Lung (tissue), 12 donors: ENCODE results near the gene UBQLN4. TPM values are rescaled to one million over a fixed set of nuclear protein-coding genes. Genes with fewer than 3 reads are reported as not detected.

Experiments used
- ATAC-seq: fragments of 200-7000 bp; cut with Tn5 transposase; one replicate; pipeline ENCODE4 v1.9.1; 2020; ENCODE audit warnings: moderate number of reproducible peaks; ENCODE audit not compliant: insufficient read depth, low FRiP score
- DNase-seq, 3 donors: peaks; one replicate each; pipeline ENCODE4 v3.0.0-alpha.2; 2013 to 2017
- H3K27ac ChIP-seq, 2 donors: one replicate each; pipeline ENCODE4 v1.5.1; 2013; ENCODE audit warnings: mild to moderate bottlenecking in 2 of 2, moderate library complexity in 2 of 2, control low read depth in 1 of 2, inconsistent platforms in 1 of 2, low read depth in 1 of 2, low read length in 1 of 2
- H3K27me3 ChIP-seq, 3 donors: one replicate each; pipeline ENCODE4 v1.5.1; 2013; ENCODE audit warnings: low read length in 2 of 3; ENCODE audit not compliant: control insufficient read depth in 3 of 3, insufficient read depth in 3 of 3
- H3K36me3 ChIP-seq, 4 donors: one replicate each; pipeline ENCODE4 v1.5.1; 2013; ENCODE audit warnings: low read length in 4 of 4, mild to moderate bottlenecking in 1 of 4, moderate library complexity in 1 of 4; ENCODE audit not compliant: control insufficient read depth in 4 of 4, insufficient read depth in 4 of 4
- H3K4me1 ChIP-seq, 5 donors: one replicate each; pipeline ENCODE4 v1.5.1; 2013; ENCODE audit warnings: low read length in 5 of 5, mild to moderate bottlenecking in 2 of 5, moderate library complexity in 1 of 5; ENCODE audit not compliant: control insufficient read depth in 5 of 5, insufficient read depth in 5 of 5
- H3K4me3 ChIP-seq: one replicate; pipeline ENCODE4 v1.5.1; 2013; ENCODE audit warnings: mild to moderate bottlenecking, control low read depth, moderate library complexity
- H3K9ac ChIP-seq, 2 donors: one replicate each; pipeline ENCODE4 v1.5.1; 2013; ENCODE audit warnings: low read length in 2 of 2, control low read depth in 1 of 2; ENCODE audit not compliant: insufficient read depth in 1 of 2
- H3K9me3 ChIP-seq, 4 donors: one replicate each; pipeline ENCODE4 v1.5.1; 2013; ENCODE audit warnings: low read length in 3 of 4, mild to moderate bottlenecking in 1 of 4, moderate library complexity in 1 of 4; ENCODE audit not compliant: control insufficient read depth in 4 of 4, insufficient read depth in 3 of 4
- CTCF ChIP-seq: IDR thresholded peaks from 2 replicates; pipeline ENCODE4 v1.5.1; 2012; ENCODE audit warnings: mild to moderate bottlenecking; ENCODE audit errors: control extremely low read depth, extremely low read depth
- WGBS, 2 donors: extraction: QIAGEN DNeasy Blood & Tissue Kit; methylation state at CpG; one replicate each; pipeline ENCODE4 v1.1.7; 2013; 5-methylcytosine and 5-hydroxymethylcytosine counted together
- polyA plus RNA-seq, 2 donors: library from polyadenylated mRNA; stranded (reverse); fragments of 200-250 nt; gene quantifications; one replicate each; pipeline ENCODE4 v1.2.1, GENCODE V29; 2013
- total RNA-seq, 2 donors: library from RNA; depleted of rRNA in 1 of 2; stranded (reverse); fragments of >200 nt in 1 of 2; gene quantifications; one replicate each; pipeline ENCODE4 v1.2.1, GENCODE V29; 2014 to 2021
- donor health status: control.
- donor health status: control.
- donor health status: Bipolar disorder and iron deficiency.
- donor health status: healthy.
- donor health status: DM: yes; HTN: yes; CAD: no.

UBQLN4 gene
- total and polyA plus RNA-seq, 4 donors, result 16.2 to 27.2 (median 22.9) TPM

GRCh38 chr1:156080241-156080862, 26.8 kb upstream of the UBQLN4 start:
- no peak for TF ChIP-seq CTCF
- Histone ChIP-seq H3K4me3 (no peak overlapping the region), H3K27me3 (no peaks in the 10 kb centered on the region), H3K9ac (peak overlapping the region; percentile 68 to 80), H3K4me1 (peaks cover 0 to 63% (median 22%) of the 10 kb centered on the region in 5 donors), H3K9me3 (no peaks in the 10 kb centered on the region), H3K27ac (no peak overlapping the region), H3K36me3 (peaks cover 0 to 21% (median 3%) of the 10 kb centered on the region in 4 donors)
- ATAC-seq, result no peak
- peak; percentile 63 to 84 (median 70) for DNase-seq
- 68 to 77% methylated on average over 8 of the region's 8 CpGs for WGBS, 2 donors

GRCh38 chr1:156079762-156080161, 26.2 kb upstream of the UBQLN4 start:
- no peaks in the 10 kb centered on the region for H3K9me3 ChIP-seq
- 81 to 88% methylated on average over 5 of the region's 5 CpGs for WGBS, 2 donors
- ATAC-seq (no peak), DNase-seq (no peak)
- peaks cover 0 to 66% (median 26%) of the 10 kb centered on the region in 5 donors for H3K4me1 ChIP-seq
- peaks cover 0 to 21% (median 4%) of the 10 kb centered on the region in 4 donors for H3K36me3 ChIP-seq
- no peak overlapping the region for H3K27ac ChIP-seq
- no peaks in the 10 kb centered on the region for H3K27me3 ChIP-seq
- no peak for TF ChIP-seq CTCF
- H3K9ac ChIP-seq, result peak overlapping the region in 1 of 2 donors; percentile 80
- no peak overlapping the region for H3K4me3 ChIP-seq

- Histone ChIP-seq H3K27ac (no peak overlapping the region), H3K9me3 (no peaks in the 10 kb centered on the region), H3K4me3 (no peak overlapping the region), H3K4me1 (peaks cover 0 to 61% (median 22%) of the 10 kb centered on the region in 5 donors), H3K27me3 (no peaks in the 10 kb centered on the region), H3K36me3 (peaks cover 0 to 21% (median 5%) of the 10 kb centered on the region in 4 donors), H3K9ac (peak overlapping the region in 1 of 2 donors; percentile 25)
- WGBS, 2 donors, result 95 to 97% methylated on average over 5 of the region's 5 CpGs
- no peak for ATAC-seq
- TF ChIP-seq CTCF, result no peak
- DNase-seq, result no peak
Measured at GRCh38 chr1:156078728-156079127, 25.1 kb upstream of the UBQLN4 start.

GRCh38 chr1:156077430-156077760, 23.8 kb upstream of the UBQLN4 start:
- no peak for TF ChIP-seq CTCF
- Histone ChIP-seq H3K9me3 (no peaks in the 10 kb centered on the region), H3K27ac (peak overlapping the region in 1 of 2 donors; percentile 41), H3K9ac (no peak overlapping the region), H3K27me3 (no peaks in the 10 kb centered on the region), H3K36me3 (peaks cover 0 to 21% (median 5%) of the 10 kb centered on the region in 4 donors), H3K4me3 (no peak overlapping the region), H3K4me1 (peaks cover 0 to 69% (median 21%) of the 10 kb centered on the region in 5 donors)
- DNase-seq (no peak), ATAC-seq (no peak)
- 90 to 92% methylated on average over 19 of the region's 19 CpGs for WGBS, 2 donors
